ENCODE data around the gene EEF1G. TPM values are rescaled to one million over a fixed set of nuclear protein-coding genes. Genes with fewer than 3 reads are reported as not detected.
A peak's percentile ranks its signal among the peaks of the same experiment; 100 is the strongest.

The EEF1G gene
- total RNA-seq, 6 donors from 2014 or later = 557 to 997 (median 889) TPM

GRCh38 chr11:62593434-62594044, 19.8 kb upstream of the EEF1G start:
- peak; percentile 31 to 54 for ATAC-seq (ENCODE audit: low FRiP score in 2 of 2)
- TF ChIP-seq POLR2A (IDR thresholded peaks at IDR 0.05) (no peak), EP300 (IDR thresholded peaks at IDR 0.05) (no peak), CTCF (IDR thresholded peaks at IDR 0.05) (peak; percentile 40 to 64 (median 51)), POLR2AphosphoS5 (IDR thresholded peaks at IDR 0.05) (no peak)
- H3K27ac ChIP-seq = peak overlapping the region in 2 of 4 donors; percentile 94 to 97
- WGBS, 2 donors = 57 to 59% methylated on average over 12 to 13 of the region's 13 CpGs
- DNase-seq = peak in 1 of 2 donors; percentile 87
- no peaks in the 10 kb centered on the region for H3K27me3 ChIP-seq
- H3K9me3 ChIP-seq = no peaks in the 10 kb centered on the region
- H3K4me3 ChIP-seq = no peak overlapping the region
- peaks cover 27 to 55% (median 52%) of the 10 kb centered on the region in 4 donors for H3K36me3 ChIP-seq
- H3K4me1 ChIP-seq = peaks cover 30 to 46% (median 34%) of the 10 kb centered on the region in 4 donors

GRCh38 chr11:62592989-62593421, 19.3 kb upstream of the EEF1G start:
- H3K4me3 ChIP-seq = no peak overlapping the region
- no peaks in the 10 kb centered on the region for H3K27me3 ChIP-seq
- no peaks in the 10 kb centered on the region for H3K9me3 ChIP-seq
- no peak for ATAC-seq (ENCODE audit: low FRiP score in 2 of 2)
- peaks cover 29 to 55% (median 49%) of the 10 kb centered on the region in 4 donors for H3K36me3 ChIP-seq
- peaks cover 28 to 43% (median 31%) of the 10 kb centered on the region in 4 donors for H3K4me1 ChIP-seq
- WGBS, 2 donors = 74 to 79% methylated on average over 8 of the region's 8 CpGs
- TF ChIP-seq CTCF (IDR thresholded peaks at IDR 0.05) (no peak), POLR2AphosphoS5 (IDR thresholded peaks at IDR 0.05) (no peak), EP300 (IDR thresholded peaks at IDR 0.05) (no peak), POLR2A (IDR thresholded peaks at IDR 0.05) (no peak)
- peak overlapping the region; percentile 94 to 97 (median 95) for H3K27ac ChIP-seq
- DNase-seq = no peak

GRCh38 chr11:62592146-62592815, 18.6 kb upstream of the EEF1G start:
- Histone ChIP-seq H3K4me1 (peaks cover 28 to 40% (median 31%) of the 10 kb centered on the region in 4 donors), H3K36me3 (peaks cover 22 to 53% (median 46%) of the 10 kb centered on the region in 4 donors), H3K4me3 (peak overlapping the region; percentile 28 to 87 (median 70)), H3K27ac (peak overlapping the region; percentile 94 to 97 (median 95)), H3K27me3 (no peaks in the 10 kb centered on the region), H3K9me3 (no peaks in the 10 kb centered on the region)
- WGBS, 2 donors = 13 to 23% methylated on average over 12 to 17 of the region's 17 CpGs
- DNase-seq (no peak), ATAC-seq (ENCODE audit: low FRiP score in 2 of 2) (peak; percentile 0 to 2)
- TF ChIP-seq POLR2A (IDR thresholded peaks at IDR 0.05) (no peak), EP300 (IDR thresholded peaks at IDR 0.05) (no peak), POLR2AphosphoS5 (IDR thresholded peaks at IDR 0.05) (no peak), CTCF (IDR thresholded peaks at IDR 0.05) (peak in 1 of 6 experiments; percentile 2)

- Histone ChIP-seq H3K4me3 (peak within 1 kb of the TSS; percentile 57 to 87 (median 70)), H3K27ac (peak within 1 kb of the TSS; percentile 94 to 97 (median 95)), H3K36me3 (peaks cover 20 to 53% (median 42%) of the 10 kb centered on the region in 4 donors), H3K9me3 (no peaks in the 10 kb centered on the region), H3K27me3 (no peaks in the 10 kb centered on the region), H3K4me1 (peaks cover 28 to 40% (median 31%) of the 10 kb centered on the region in 4 donors)
- 0% methylated on average over 41 to 49 of the region's 58 CpGs for WGBS, 2 donors
- peak; percentile 51 to 92 (median 76) for TF ChIP-seq POLR2A (IDR thresholded peaks at IDR 0.05)
- TF ChIP-seq CTCF (IDR thresholded peaks at IDR 0.05) = peak in 3 of 6 experiments; percentile 14 to 21 (median 16)
- peak in 1 of 4 donors; percentile 87 for TF ChIP-seq EP300 (IDR thresholded peaks at IDR 0.05)
- peak; percentile 96 to 99 for TF ChIP-seq POLR2AphosphoS5 (IDR thresholded peaks at IDR 0.05)
- ATAC-seq (ENCODE audit: low FRiP score in 2 of 2) = peak; percentile 97 to 98
- DNase-seq = peak; percentile 90 to 99
Measured at GRCh38 chr11:62591448-62592145, 17.9 kb upstream of the EEF1G start, which contains the start of gene TUT1. TSS of gene TUT1 (minus strand) at chr11:62591523. CDS start at chr11:62591485, 38 bp downstream.
